Stimulated activated CD4-positive, alpha-beta T cell treated with anti-CD3 and anti-CD28 coated beads, Interleukin-1b, Interleukin-23, amount 100 ng/mL, for 4 hours (primary cell): Measurements from ENCODE around the gene DPP9.
A peak's percentile ranks its signal among the peaks of the same experiment; 100 is the strongest.

ENCODE experiments used
- DNase-seq, 2 donors: peaks; one replicate each; pipeline ENCODE4 v3.0.0-alpha.2; 2020; ENCODE audit warnings: low read depth in 2 of 2

DPP9 gene

DNA sequence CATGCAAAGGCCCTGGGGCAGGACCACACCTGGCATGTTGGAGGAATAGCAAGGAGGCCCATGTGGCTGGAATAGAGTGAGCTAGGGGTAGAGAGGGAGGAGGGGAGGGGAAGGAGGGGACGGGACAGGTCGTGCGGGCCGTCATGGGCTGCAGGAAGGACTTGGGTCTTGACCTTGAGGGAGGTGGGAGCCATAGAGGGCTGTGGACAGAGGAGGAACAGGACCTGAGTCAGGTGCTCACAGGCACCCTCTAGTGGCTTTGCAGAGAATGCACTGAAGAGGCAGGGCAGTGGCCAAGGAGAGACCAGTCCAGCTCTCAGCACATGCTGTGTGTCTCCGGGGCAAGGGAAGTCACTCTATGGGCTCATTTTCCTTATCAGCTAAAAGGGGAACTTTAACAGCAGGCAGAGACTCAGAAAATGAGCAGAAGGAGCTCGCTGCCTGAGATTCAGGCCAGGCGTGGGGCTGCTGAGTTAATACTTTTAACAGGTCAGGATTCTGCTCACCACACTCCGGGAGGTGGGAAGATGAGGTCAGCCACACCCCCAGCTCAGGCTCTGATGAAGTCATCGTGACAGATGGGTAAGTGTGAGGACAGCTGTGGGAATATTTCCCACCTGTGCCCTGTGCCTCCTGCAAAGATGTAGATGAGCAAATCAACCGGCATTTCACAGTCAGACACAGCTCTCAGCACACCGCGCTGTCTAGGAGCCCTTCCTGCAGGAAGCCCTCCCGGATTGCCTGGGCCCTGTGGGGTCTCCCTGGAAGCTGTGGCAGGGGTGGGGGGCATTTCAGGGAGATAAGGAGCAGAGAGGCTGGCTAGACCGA lies 90.3 kb downstream of the DPP9 start:
- DNase-seq = peak in 1 of 2 donors; percentile 25
